OCI-LY3 (cell line): ENCODE measurements around the gene LMX1B.

Experiments used
- H2AFZ ChIP-seq: fragments of 200-600, 300-600 bp; shearing (Covaris generic); 2 replicates; pipeline ENCODE4 v1.6.0; 2014; ENCODE audit warnings: antibody characterized with exemption, low read depth, low read length
- H3K27ac ChIP-seq: fragments of 200-600, 300-600 bp; sonication (generic); 2 replicates; pipeline ENCODE4 v1.5.1; 2014; ENCODE audit warnings: mild to moderate bottlenecking, low read length, moderate library complexity, mixed read lengths
- H3K27me3 ChIP-seq: fragments of 200-600, 300-600 bp; sonication (generic); 2 replicates; pipeline ENCODE4 v1.6.1; 2014; ENCODE audit warnings: low read depth, low read length, mixed read lengths
- H3K36me3 ChIP-seq: fragments of 200-600, 300-600 bp; sonication (generic); replicated peaks from 2 replicates; pipeline ENCODE3; 2014; ENCODE audit warnings: low read depth, low read length, mixed read lengths
- H3K4me1 ChIP-seq: fragments of 300-600, 200-600 bp; sonication (generic); 2 replicates; pipeline ENCODE4 v1.6.1; 2014; ENCODE audit warnings: low read length, mixed read lengths
- H3K4me2 ChIP-seq: fragments of 200-600, 300-600 bp; sonication (generic); 2 replicates; pipeline ENCODE4 v1.6.1; 2014; ENCODE audit warnings: low read length, mixed read lengths
- H3K4me3 ChIP-seq: fragments of 300-600, 200-600 bp; sonication (generic); 2 replicates; pipeline ENCODE4 v1.5.1; 2014; ENCODE audit warnings: antibody characterized with exemption, mild to moderate bottlenecking, low read length, moderate library complexity
- H3K79me2 ChIP-seq: fragments of 300-600, 200-600 bp; shearing (Covaris generic); 2 replicates; pipeline ENCODE4 v1.6.1; 2014; ENCODE audit warnings: mild to moderate bottlenecking, low read length, mixed read lengths
- H3K9ac ChIP-seq: fragments of 300-600, 200-600 bp; shearing (Covaris generic); 2 replicates; pipeline ENCODE4 v1.6.0; 2014; ENCODE audit warnings: mild to moderate bottlenecking, low read length, moderate library complexity
- H3K9me3 ChIP-seq: fragments of 200-600, 300-600 bp; shearing (Covaris generic); 2 replicates; pipeline ENCODE4 v1.6.1; 2014; ENCODE audit warnings: low read length, mixed read lengths; ENCODE audit not compliant: insufficient read depth
- H4K20me1 ChIP-seq: fragments of 200-600, 300-600 bp; sonication (generic); 2 replicates; pipeline ENCODE4 v1.6.1; 2016; ENCODE audit warnings: low read length, mixed read lengths; ENCODE audit not compliant: insufficient read depth
- CTCF ChIP-seq: fragments of 200-600, 300-600 bp; sonication (generic); IDR thresholded peaks from 2 replicates; pipeline ENCODE4 v1.5.1; 2014; ENCODE audit warnings: antibody characterized with exemption, low read length, low read depth
- EZH2phosphoT487 ChIP-seq: fragments of 200-600 bp; shearing (Covaris generic); IDR thresholded peaks from 2 replicates; pipeline ENCODE4 v1.6.1; 2018; ENCODE audit warnings: antibody characterized with exemption, mixed run types, low read depth

LMX1B gene

GRCh38 chr9:126617003-126617822, 3.5 kb downstream of the LMX1B start:
- TF ChIP-seq CTCF (no peak), EZH2phosphoT487 (no peak)
- Histone ChIP-seq H3K36me3 (no peaks in the 10 kb centered on the region), H3K4me1 (no peaks in the 10 kb centered on the region), H2AFZ (no peak overlapping the region), H3K4me2 (no peak overlapping the region), H3K27ac (no peak overlapping the region), H3K9me3 (no peaks in the 10 kb centered on the region), H3K27me3 (peaks cover 16% of the 10 kb centered on the region; the same call in 1 of the 2 replicates), H3K9ac (no peak overlapping the region), H3K79me2 (no peaks in the 10 kb centered on the region), H4K20me1 (no peaks in the 10 kb centered on the region), H3K4me3 (no peak overlapping the region)

GRCh38 chr9:126617823-126618165, 4.1 kb downstream of the LMX1B start:
- Histone ChIP-seq H3K9ac (no peak overlapping the region), H3K4me3 (no peak overlapping the region), H3K4me1 (no peaks in the 10 kb centered on the region), H2AFZ (no peak overlapping the region), H3K36me3 (no peaks in the 10 kb centered on the region), H4K20me1 (no peaks in the 10 kb centered on the region), H3K4me2 (no peak overlapping the region), H3K27ac (no peak overlapping the region), H3K79me2 (no peaks in the 10 kb centered on the region), H3K9me3 (no peaks in the 10 kb centered on the region), H3K27me3 (peaks cover 16% of the 10 kb centered on the region; the same call in 1 of the 2 replicates)
- no peak for TF ChIP-seq CTCF
- no peak for TF ChIP-seq EZH2phosphoT487

- no peaks in the 10 kb centered on the region for H3K4me1 ChIP-seq
- no peaks in the 10 kb centered on the region for H3K36me3 ChIP-seq
- no peak overlapping the region for H3K4me3 ChIP-seq
- H2AFZ ChIP-seq = no peak overlapping the region
- no peaks in the 10 kb centered on the region for H4K20me1 ChIP-seq
- no peak overlapping the region for H3K4me2 ChIP-seq
- TF ChIP-seq EZH2phosphoT487 (no peak), CTCF (no peak)
- H3K27me3 ChIP-seq = peaks cover 16% of the 10 kb centered on the region; the same call in 1 of the 2 replicates
- H3K79me2 ChIP-seq = no peaks in the 10 kb centered on the region
- H3K27ac ChIP-seq = no peak overlapping the region
- H3K9ac ChIP-seq = no peak overlapping the region
- H3K9me3 ChIP-seq = no peaks in the 10 kb centered on the region
Observed at GRCh38 chr9:126618190-126618584, 4.5 kb downstream of the LMX1B start.

- Histone ChIP-seq H2AFZ (no peak overlapping the region), H4K20me1 (no peaks in the 10 kb centered on the region), H3K4me3 (no peak overlapping the region), H3K27ac (no peak overlapping the region), H3K4me2 (no peak overlapping the region), H3K36me3 (no peaks in the 10 kb centered on the region), H3K4me1 (no peaks in the 10 kb centered on the region), H3K9me3 (no peaks in the 10 kb centered on the region), H3K79me2 (no peaks in the 10 kb centered on the region), H3K27me3 (peaks cover 16% of the 10 kb centered on the region; the same call in 1 of the 2 replicates), H3K9ac (no peak overlapping the region)
- TF ChIP-seq CTCF (no peak), EZH2phosphoT487 (no peak)
Observed at GRCh38 chr9:126618585-126619360, 5.0 kb downstream of the LMX1B start.
